Stimulated activated CD8-positive, alpha-beta memory T cell treated with anti-CD3 and anti-CD28 coated beads, Interleukin-15, amount 100 ng/mL, for 4 hours (primary cell): ENCODE data around the gene FCGR2B.
"Not testable (repeated sequence)": the region's sequence is repeated elsewhere in the genome, so short reads cannot be mapped to it uniquely, and the experiment has no call there.

Source experiments
- DNase-seq, 2 donors: peaks; one replicate each; pipeline ENCODE4 v3.0.0-alpha.2; 2020; ENCODE audit warnings: low read depth in 2 of 2

The FCGR2B gene

DNA sequence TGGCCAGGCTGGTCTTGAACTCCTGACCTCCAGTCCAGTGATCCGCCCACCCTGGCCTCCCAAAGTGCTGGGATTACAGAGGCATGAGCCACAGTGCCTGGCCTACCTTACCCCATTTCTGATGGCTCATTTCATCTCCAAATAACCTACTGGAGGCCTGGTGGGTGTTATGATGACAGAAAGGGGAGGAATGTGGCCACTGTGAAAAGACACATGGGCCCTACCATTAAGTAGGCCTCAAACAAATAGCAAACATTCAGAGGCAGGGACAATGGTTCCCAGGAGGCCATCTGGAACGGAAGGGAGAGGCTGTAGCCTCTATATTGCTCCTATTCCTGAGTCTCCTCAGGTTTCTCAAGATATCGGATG is 43.2 kb downstream of the FCGR2B start:
- DNase-seq, result no peak

GRCh38 chr1:161706482-161707347 is 43.8 kb downstream of the FCGR2B start, which contains the start of gene FCRLA:
TSS of gene FCRLA (plus strand) at chr1:161707229. CDS start at chr1:161707265, 36 bp downstream.
- no peak for DNase-seq

DNA sequence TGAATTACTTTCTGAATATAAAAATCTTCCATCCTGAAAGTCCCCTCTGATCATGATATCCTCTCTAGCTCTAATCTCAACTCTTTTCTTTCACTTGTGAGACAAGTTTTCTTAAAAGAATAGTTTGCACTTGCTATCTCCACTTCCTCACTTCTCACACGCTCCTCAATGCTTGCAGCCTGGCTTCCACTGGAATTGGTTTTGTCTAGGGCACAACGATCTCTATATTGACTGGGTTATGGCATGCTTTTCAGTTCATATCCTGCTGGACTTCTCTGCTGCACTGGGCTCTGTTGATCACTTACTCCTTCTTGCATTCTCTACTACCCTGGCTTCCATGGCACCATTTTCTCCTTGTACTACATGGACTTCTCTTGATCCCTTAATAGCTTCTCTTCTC is 44.6 kb downstream of the FCGR2B start:
- no peak for DNase-seq

DNA sequence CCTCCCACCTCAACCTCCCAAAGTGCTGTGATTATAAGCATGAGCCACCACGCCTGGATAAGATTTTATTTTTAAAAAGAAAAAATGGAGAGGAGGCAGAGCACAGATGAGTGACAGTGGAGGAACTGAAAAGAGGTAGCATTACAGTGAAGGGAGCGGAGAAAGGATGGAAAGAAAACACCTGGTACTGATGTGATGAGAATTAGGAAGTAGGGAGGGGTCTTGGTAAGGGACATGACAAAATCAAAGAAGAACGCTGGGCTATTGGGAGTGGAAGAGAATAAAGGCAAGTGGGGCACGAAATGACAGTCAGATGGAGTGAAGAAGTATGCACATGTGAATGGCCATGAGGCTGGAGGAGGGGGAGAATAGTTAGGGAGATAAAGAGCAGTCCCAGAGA is 46.4 kb downstream of the FCGR2B start:
- no peak for DNase-seq

DNA sequence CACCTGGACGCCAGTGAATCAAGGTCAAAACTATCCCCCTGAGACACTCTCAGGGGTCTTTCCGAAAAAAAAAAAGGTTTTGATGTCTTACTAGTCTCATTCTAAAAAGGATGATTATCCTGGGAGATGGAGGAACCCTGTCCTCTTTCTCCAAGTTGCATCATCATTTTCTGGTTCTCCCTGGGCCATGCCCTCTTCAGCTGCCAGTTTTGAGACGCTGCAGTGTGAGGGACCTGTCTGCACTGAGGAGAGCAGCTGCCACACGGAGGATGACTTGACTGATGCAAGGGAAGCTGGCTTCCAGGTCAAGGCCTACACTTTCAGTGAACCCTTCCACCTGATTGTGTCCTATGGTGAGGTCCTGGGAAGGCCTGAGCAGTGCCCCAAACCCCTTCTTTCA is 47.6 kb downstream of the FCGR2B start:
- no peak for DNase-seq

GRCh38 chr1:161718559-161719324 is 55.8 kb downstream of the FCGR2B start:
- no peak for DNase-seq

- DNase-seq, result no peak
These were observed 56.3 kb downstream of the FCGR2B start for GRCh38 chr1:161719325-161719611.

DNA sequence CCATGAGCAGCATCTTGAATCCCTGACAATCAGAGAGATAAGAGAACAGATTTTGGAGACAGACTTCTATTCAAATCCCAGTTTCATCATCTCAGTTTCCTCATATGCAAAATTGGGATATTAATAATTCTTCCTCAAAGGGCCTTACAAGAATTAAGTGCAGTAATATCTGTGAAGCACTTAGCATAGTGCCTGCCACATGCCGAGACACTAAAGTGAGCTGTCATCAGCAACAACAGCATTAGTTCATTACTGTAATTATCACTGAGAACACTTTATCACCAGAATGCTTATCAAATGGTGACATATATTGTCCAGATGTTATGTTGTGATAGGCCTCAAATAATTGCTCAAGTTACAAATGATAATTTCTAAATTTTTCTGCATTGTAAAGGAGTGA is 57.5 kb downstream of the FCGR2B start:
- DNase-seq, result no peak

- DNase-seq, result no peak
These were observed 58.2 kb downstream of the FCGR2B start, which contains the start of gene FCRLB for GRCh38 chr1:161720956-161721737. TSS of gene FCRLB (plus strand) at chr1:161721544. CDS start at chr1:161722673, 1,129 bp downstream.

DNA sequence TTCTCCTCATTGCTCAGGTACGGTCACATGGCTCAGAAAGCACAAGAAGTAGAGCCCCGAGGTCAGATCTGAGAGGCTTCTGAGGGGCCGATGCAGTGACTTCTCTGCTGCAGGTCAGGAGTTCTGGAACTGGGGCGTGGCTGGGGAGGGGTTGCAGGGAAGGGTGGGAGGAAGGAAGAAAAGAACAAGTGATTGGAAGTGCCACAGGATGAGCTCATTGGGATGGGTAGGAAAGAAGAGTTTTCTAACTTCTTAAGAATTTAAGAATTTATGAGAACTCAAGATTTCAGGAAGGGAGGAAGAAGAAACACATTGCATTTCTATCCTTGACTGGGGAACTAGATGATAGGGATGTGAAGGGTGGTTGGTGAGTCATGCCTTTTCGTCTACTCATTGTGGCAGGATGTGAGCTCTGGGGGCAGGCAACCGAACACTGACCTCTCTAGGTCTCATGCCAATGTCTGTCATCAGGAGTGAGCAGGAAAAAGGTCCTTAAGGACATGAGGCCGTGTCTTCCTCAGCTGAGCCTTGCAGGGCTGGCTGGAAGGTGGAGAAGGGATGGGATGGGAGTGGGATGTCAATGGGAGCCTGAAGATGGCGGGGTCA is 58.9 kb downstream of the FCGR2B start:
- DNase-seq, result no peak

GRCh38 chr1:161722406-161722805 is 59.5 kb downstream of the FCGR2B start:
- DNase-seq, result no peak

DNA sequence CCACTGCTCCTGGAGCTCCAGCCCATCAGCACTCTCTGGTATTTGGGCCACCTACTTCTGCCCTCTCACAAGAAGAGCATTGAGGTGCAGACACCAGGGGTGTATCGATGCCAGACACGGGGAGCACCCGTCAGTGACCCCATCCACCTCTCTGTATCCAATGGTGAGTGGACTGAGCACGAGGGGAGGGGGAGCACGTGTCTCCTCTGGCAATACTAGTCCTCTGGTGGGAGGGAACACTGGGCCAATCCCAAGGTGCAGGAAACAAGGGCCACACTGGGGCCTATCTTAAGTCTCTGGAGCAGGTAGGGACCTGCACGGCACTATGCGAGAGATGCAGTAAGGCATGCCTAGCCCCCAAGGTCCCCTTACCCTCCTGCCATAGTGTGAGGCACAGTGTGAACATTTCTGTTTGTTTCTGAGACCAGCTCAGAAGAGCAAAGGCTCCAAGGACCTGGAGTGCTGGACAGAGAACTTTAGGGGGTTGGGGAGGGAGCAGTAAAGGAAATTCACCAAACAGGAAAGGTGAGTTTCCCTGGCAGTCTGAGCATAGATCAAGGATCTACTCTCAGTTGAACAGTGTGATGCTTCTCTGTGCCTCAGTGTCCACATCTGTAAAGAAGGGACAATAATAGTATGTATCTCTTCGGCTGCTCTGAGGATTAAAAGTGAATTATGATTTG is 60.7 kb downstream of the FCGR2B start:
- no peak for DNase-seq

DNA sequence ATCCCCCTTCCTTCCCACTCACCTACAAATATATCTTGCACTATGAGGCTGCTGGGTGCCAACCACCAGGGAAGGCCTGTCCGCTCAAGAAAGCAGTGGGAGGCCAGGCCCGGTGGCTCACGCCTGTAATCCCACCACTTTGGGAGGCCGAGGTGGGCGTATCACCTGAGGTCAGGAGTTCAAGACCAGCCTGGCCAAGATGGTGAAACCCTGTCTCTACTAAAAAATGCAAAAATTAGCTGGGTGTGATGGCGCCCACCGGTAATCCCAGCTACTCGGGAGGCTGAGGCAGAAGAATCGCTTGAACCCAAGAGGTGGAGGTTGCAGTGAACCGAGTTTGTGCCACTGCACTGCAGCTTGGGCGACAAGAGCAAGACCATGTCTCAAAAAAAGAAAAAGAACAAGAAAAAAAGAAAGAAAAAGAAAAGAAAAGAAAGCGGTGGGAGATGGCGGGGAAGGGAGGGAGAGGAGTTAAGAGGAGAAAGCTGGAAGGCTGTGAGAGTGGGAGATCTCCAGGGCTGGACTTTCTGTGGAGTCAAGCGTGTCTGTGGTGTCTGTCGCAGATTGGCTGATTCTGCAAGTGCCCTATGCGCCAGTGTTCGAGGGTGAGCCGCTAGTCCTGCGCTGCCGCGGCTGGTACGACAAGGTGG is 62.4 kb downstream of the FCGR2B start:
- DNase-seq, result not testable (repeated sequence)

- DNase-seq, result peak in 1 of 2 donors; percentile 17
These were observed 63.0 kb downstream of the FCGR2B start for GRCh38 chr1:161725908-161726472.

DNA sequence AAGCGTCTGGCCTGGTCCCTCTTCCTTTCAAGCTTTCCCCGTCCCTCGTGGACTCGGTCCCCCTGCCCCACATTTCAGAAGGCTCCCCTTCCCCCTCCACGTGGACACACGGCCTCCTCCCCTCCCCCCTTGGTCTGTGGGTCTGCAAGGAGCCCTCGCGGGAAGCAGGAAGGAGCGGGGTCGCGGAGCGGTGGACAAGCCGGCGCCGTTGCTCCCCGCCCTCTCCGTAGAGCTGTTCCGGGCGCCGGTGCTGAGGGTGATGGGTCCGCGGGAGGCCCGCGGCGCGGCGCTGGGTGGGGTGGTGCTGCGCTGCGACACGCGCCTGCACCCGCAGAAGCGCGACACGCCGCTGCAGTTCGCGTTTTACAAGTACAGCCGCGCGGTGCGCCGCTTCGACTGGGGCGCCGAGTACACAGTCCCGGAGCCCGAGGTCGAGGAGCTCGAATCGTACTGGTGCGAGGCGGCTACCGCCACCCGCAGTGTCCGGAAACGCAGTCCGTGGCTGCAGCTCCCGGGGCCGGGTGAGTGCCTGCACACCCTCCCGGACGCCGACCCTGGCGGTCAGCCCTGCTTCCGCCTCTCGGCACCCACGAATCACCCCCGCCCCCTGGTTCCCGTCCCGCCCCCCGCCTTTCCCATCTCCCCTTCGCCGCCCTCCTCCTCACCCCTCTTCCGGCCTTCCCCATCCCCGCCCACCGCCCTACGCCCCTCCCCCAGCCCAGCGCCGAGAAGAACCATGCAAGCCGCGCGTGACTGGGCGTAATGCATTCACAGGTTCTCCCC is 63.7 kb downstream of the FCGR2B start:
- DNase-seq, result peak in 1 of 2 donors; percentile 58

GRCh38 chr1:161727256-161727924 is 64.4 kb downstream of the FCGR2B start:
- no peak for DNase-seq
